Naive thymus-derived CD8-positive, alpha-beta T cell (primary cell): Measurements from ENCODE around the gene RABL3. TPM values are rescaled to one million over a fixed set of nuclear protein-coding genes. Genes with fewer than 3 reads are reported as not detected.
"Not testable (repeated sequence)": the region's sequence is repeated elsewhere in the genome, so short reads cannot be mapped to it uniquely, and the experiment has no call there.

Experiments used
- ATAC-seq, 2 donors: fragments of 150-1000 bp; cut with Tn5 transposase in 1 of 2; sonication (Bioruptor Pico), chemical (Tn5 transposase) in 1 of 2; 1 replicate in 1 of 2; 2 replicates in 1 of 2; pipeline ENCODE4 v1.10.0; 2021; ENCODE audit warnings: mild to moderate bottlenecking in 2 of 2, moderate library complexity in 2 of 2
- POLR2A ChIA-PET: fragments of 350-600 bp; sonication (Branson Sonifier 250); formaldehyde crosslinking; loops from one replicate; lab custom pipeline; 2021; ENCODE audit warnings: antibody characterized with exemption; lab: Charles Lee
- DNase-seq, 10 donors: peaks; one replicate each; pipeline versions ENCODE4 v3.0.0 to v3.0.0-alpha.2; 2020 to 2022
- H3K27ac Mint-ChIP-seq, 10 donors: one replicate each; pipeline ENCODE4 v1.8.0; 2020 to 2022; ENCODE audit warnings: mild to moderate bottlenecking in 10 of 10, mixed read lengths in 10 of 10, moderate library complexity in 4 of 10, inconsistent platforms in 1 of 10
- H3K27me3 Mint-ChIP-seq, 5 donors: one replicate each; pipeline ENCODE4 v1.8.0; 2021 to 2022; ENCODE audit warnings: mixed read lengths in 5 of 5
- H3K36me3 Mint-ChIP-seq, 3 donors: one replicate each; pipeline ENCODE4 v1.8.0; 2020 to 2022; ENCODE audit warnings: mixed read lengths in 3 of 3, mild to moderate bottlenecking in 2 of 3, inconsistent platforms in 1 of 3
- H3K4me1 Mint-ChIP-seq, 4 donors: one replicate each; pipeline ENCODE4 v1.8.0; 2021 to 2022; ENCODE audit warnings: mixed read lengths in 4 of 4
- H3K4me3 Mint-ChIP-seq, 10 donors: one replicate each; pipeline ENCODE4 v1.8.0; 2020 to 2022; ENCODE audit warnings: mild to moderate bottlenecking in 10 of 10, mixed read lengths in 10 of 10, moderate library complexity in 6 of 10, inconsistent platforms in 1 of 10
- H3K9me3 Mint-ChIP-seq, 9 donors: one replicate each; pipeline ENCODE4 v1.8.0; 2020 to 2022; ENCODE audit warnings: mixed read lengths in 9 of 9, mild to moderate bottlenecking in 3 of 9, inconsistent platforms in 1 of 9, moderate library complexity in 1 of 9
- polyA plus RNA-seq, 3 donors: library from polyadenylated mRNA; unstranded; fragments of 300-500 nt; fragmentation: Illumina TruSeq; gene quantifications; one replicate each; pipeline ENCODE4 v1.2.3, GENCODE V29; 2021
- total RNA-seq, 8 experiments: library from RNA in 2 of 8; stranded (reverse) in 2 of 8; gene quantifications; one replicate each; pipeline ENCODE4 v1.2.3 and lab custom pipeline; 2021 to 2026

The RABL3 gene
- total and polyA plus RNA-seq, 5 experiments from 2014 or later, result 29.5 to 41.9 (median 39.0) TPM

GRCh38 chr3:120681018-120681417 lies 61.3 kb downstream of the RABL3 start:
- peaks cover 5 to 10% (median 8%) of the 10 kb centered on the region in 4 donors for H3K4me1 Mint-ChIP-seq
- H3K27ac Mint-ChIP-seq, result peak overlapping the region in 1 of 10 donors; percentile 27
- H3K36me3 Mint-ChIP-seq, result peaks cover 3 to 14% (median 11%) of the 10 kb centered on the region in 3 donors
- DNase-seq (no peak), ATAC-seq (no peak)
- peaks cover 0 to 5% (median 0%) of the 10 kb centered on the region in 5 donors for H3K27me3 Mint-ChIP-seq
- POLR2A ChIA-PET, result no interaction called here
- no peak overlapping the region for H3K4me3 Mint-ChIP-seq
- H3K9me3 Mint-ChIP-seq, result peaks cover 0 to 25% (median 13%) of the 10 kb centered on the region in 9 donors

- peaks cover 0 to 27% (median 13%) of the 10 kb centered on the region in 9 donors for H3K9me3 Mint-ChIP-seq
- H3K36me3 Mint-ChIP-seq, result peaks cover 3 to 15% (median 14%) of the 10 kb centered on the region in 3 donors
- H3K27me3 Mint-ChIP-seq, result peaks cover 0 to 5% (median 0%) of the 10 kb centered on the region in 5 donors
- no peak for ATAC-seq
- POLR2A ChIA-PET, result no interaction called here
- H3K4me1 Mint-ChIP-seq, result peaks cover 5 to 10% (median 8%) of the 10 kb centered on the region in 4 donors
- H3K27ac Mint-ChIP-seq, result peak overlapping the region in 1 of 10 donors; percentile 47
- DNase-seq, result no peak
- no peak overlapping the region for H3K4me3 Mint-ChIP-seq
Measured at GRCh38 chr3:120680193-120680894, 62.0 kb downstream of the RABL3 start.

GRCh38 chr3:120678984-120679383 lies 63.3 kb downstream of the RABL3 start:
- ATAC-seq (no peak), DNase-seq (no peak)
- no peak overlapping the region for H3K27ac Mint-ChIP-seq
- H3K9me3 Mint-ChIP-seq, result peaks cover 0 to 27% (median 13%) of the 10 kb centered on the region in 9 donors
- POLR2A ChIA-PET, result no interaction called here
- H3K36me3 Mint-ChIP-seq, result peaks cover under 1 to 18% (median 14%) of the 10 kb centered on the region in 3 donors
- H3K4me1 Mint-ChIP-seq, result peaks cover 5 to 10% (median 8%) of the 10 kb centered on the region in 4 donors
- H3K4me3 Mint-ChIP-seq, result no peak overlapping the region
- peaks cover 0 to 7% (median 0%) of the 10 kb centered on the region in 5 donors for H3K27me3 Mint-ChIP-seq

GRCh38 chr3:120678331-120678947 lies 63.9 kb downstream of the RABL3 start:
- Mint-ChIP-seq H3K4me1 (peaks cover 5 to 10% (median 8%) of the 10 kb centered on the region in 4 donors), H3K9me3 (peaks cover 0 to 27% (median 13%) of the 10 kb centered on the region in 9 donors), H3K27ac (peak overlapping the region in 2 of 10 donors; percentile 19 to 66), H3K27me3 (peaks cover 0 to 7% (median 0%) of the 10 kb centered on the region in 5 donors), H3K4me3 (peak overlapping the region in 2 of 10 donors; percentile 11 to 22), H3K36me3 (peaks cover 0 to 18% (median 14%) of the 10 kb centered on the region in 3 donors)
- POLR2A ChIA-PET, result no interaction called here
- ATAC-seq (no peak), DNase-seq (no peak)

GRCh38 chr3:120677193-120677592 lies 65.1 kb downstream of the RABL3 start:
- Mint-ChIP-seq H3K4me1 (peaks cover 2 to 10% (median 7%) of the 10 kb centered on the region in 4 donors), H3K9me3 (peaks cover 0 to 27% (median 13%) of the 10 kb centered on the region in 9 donors), H3K36me3 (peaks cover 0 to 18% (median 14%) of the 10 kb centered on the region in 3 donors)
- H3K27me3 Mint-ChIP-seq, ATAC-seq, POLR2A ChIA-PET, H3K27ac Mint-ChIP-seq, H3K4me3 Mint-ChIP-seq, DNase-seq: not testable (repeated sequence)

- Mint-ChIP-seq H3K36me3 (peaks cover 0 to 23% (median 7%) of the 10 kb centered on the region in 3 donors), H3K27me3 (peaks cover 0 to 7% (median 0%) of the 10 kb centered on the region in 5 donors), H3K4me3 (no peak overlapping the region), H3K4me1 (peaks cover 0 to 3% (median under 1%) of the 10 kb centered on the region in 4 donors), H3K9me3 (peaks cover 0 to 23% (median 13%) of the 10 kb centered on the region in 9 donors), H3K27ac (no peak overlapping the region)
- ATAC-seq (no peak), DNase-seq (no peak)
- POLR2A ChIA-PET, result no interaction called here
Measured at GRCh38 chr3:120673116-120673515, 69.2 kb downstream of the RABL3 start.

- DNase-seq (no peak), ATAC-seq (no peak)
- H3K9me3 Mint-ChIP-seq, result peaks cover 0 to 3% (median 0%) of the 10 kb centered on the region in 9 donors
- no peak overlapping the region for H3K27ac Mint-ChIP-seq
- no peak overlapping the region for H3K4me3 Mint-ChIP-seq
- peaks cover 0 to 12% (median 0%) of the 10 kb centered on the region in 3 donors for H3K36me3 Mint-ChIP-seq
- POLR2A ChIA-PET, result no interaction called here
- H3K4me1 Mint-ChIP-seq, result no peaks in the 10 kb centered on the region
- peaks cover 0 to 6% (median 0%) of the 10 kb centered on the region in 5 donors for H3K27me3 Mint-ChIP-seq
Measured at GRCh38 chr3:120670576-120670975, 71.7 kb downstream of the RABL3 start.

- no peak for ATAC-seq
- H3K27me3 Mint-ChIP-seq, result peaks cover 0 to 18% (median 3%) of the 10 kb centered on the region in 5 donors
- POLR2A ChIA-PET, result interaction anchor here (0.7 kb wide), 1 partner anchor 78 kb away, joined by 4 read pairs; the partner anchor contains the start of gene GTF2E1
- peaks cover 0 to 2% (median 0%) of the 10 kb centered on the region in 9 donors for H3K9me3 Mint-ChIP-seq
- DNase-seq, result no peak
- no peak overlapping the region for H3K27ac Mint-ChIP-seq
- no peak overlapping the region for H3K4me3 Mint-ChIP-seq
- peaks cover 0 to 3% (median 0%) of the 10 kb centered on the region in 3 donors for H3K36me3 Mint-ChIP-seq
- no peaks in the 10 kb centered on the region for H3K4me1 Mint-ChIP-seq
Measured at GRCh38 chr3:120664926-120665325, 77.4 kb downstream of the RABL3 start.

GRCh38 chr3:120661945-120662344 lies 80.4 kb downstream of the RABL3 start:
- POLR2A ChIA-PET, result interaction anchor here (0.5 kb wide), 1 partner anchor 27 kb away, joined by 3 read pairs; no protein-coding TSS in a partner anchor
- ATAC-seq, result no peak

GRCh38 chr3:120661106-120661905 lies 81.0 kb downstream of the RABL3 start:
- ATAC-seq, result no peak
- no peak for DNase-seq
- peaks cover 0 to 9% (median 6%) of the 10 kb centered on the region in 3 donors for H3K36me3 Mint-ChIP-seq
- peaks cover 0 to 2% (median 0%) of the 10 kb centered on the region in 4 donors for H3K4me1 Mint-ChIP-seq
- peaks cover 0 to 4% (median 0%) of the 10 kb centered on the region in 9 donors for H3K9me3 Mint-ChIP-seq
- H3K27ac Mint-ChIP-seq, result no peak overlapping the region
- H3K4me3 Mint-ChIP-seq, result no peak overlapping the region
- POLR2A ChIA-PET, result interaction anchor here (0.5 kb wide), 1 partner anchor 28 kb away, joined by 3 read pairs; no protein-coding TSS in a partner anchor
- H3K27me3 Mint-ChIP-seq, result peaks cover 0 to 18% (median 3%) of the 10 kb centered on the region in 5 donors

More at GRCh38 chr3:120661945-120662344, 80.4 kb downstream of the RABL3 start:
- H3K4me3 Mint-ChIP-seq, result no peak overlapping the region
- DNase-seq, result no peak
- peaks cover 0 to 7% (median 3%) of the 10 kb centered on the region in 3 donors for H3K36me3 Mint-ChIP-seq
- H3K4me1 Mint-ChIP-seq, result peaks cover 0 to 2% (median 0%) of the 10 kb centered on the region in 4 donors
- H3K27me3 Mint-ChIP-seq, result peaks cover 0 to 18% (median 3%) of the 10 kb centered on the region in 5 donors
- peak overlapping the region in 1 of 10 donors; percentile 80 for H3K27ac Mint-ChIP-seq
- H3K9me3 Mint-ChIP-seq, result peaks cover 0 to 4% (median 0%) of the 10 kb centered on the region in 9 donors

GRCh38 chr3:120659834-120660233 lies 82.5 kb downstream of the RABL3 start:
- Mint-ChIP-seq H3K27ac (peak overlapping the region in 1 of 10 donors; percentile 12), H3K9me3 (peaks cover 0 to 4% (median 0%) of the 10 kb centered on the region in 9 donors), H3K4me3 (no peak overlapping the region), H3K27me3 (peaks cover 0 to 10% (median 3%) of the 10 kb centered on the region in 5 donors), H3K36me3 (peaks cover 0 to 9% (median 7%) of the 10 kb centered on the region in 3 donors), H3K4me1 (peaks cover 0 to 2% (median 0%) of the 10 kb centered on the region in 4 donors)
- POLR2A ChIA-PET, result no interaction called here
- ATAC-seq (no peak), DNase-seq (no peak)

- H3K4me3 Mint-ChIP-seq, result no peak overlapping the region
- DNase-seq (no peak), ATAC-seq (no peak)
- no peak overlapping the region for H3K27ac Mint-ChIP-seq
- H3K36me3 Mint-ChIP-seq, result peaks cover 0 to 11% (median 7%) of the 10 kb centered on the region in 3 donors
- H3K27me3 Mint-ChIP-seq, result peaks cover 0 to 9% (median 3%) of the 10 kb centered on the region in 5 donors
- POLR2A ChIA-PET, result no interaction called here
- peaks cover 0 to 3% (median 0%) of the 10 kb centered on the region in 4 donors for H3K4me1 Mint-ChIP-seq
- H3K9me3 Mint-ChIP-seq, result peaks cover 0 to 4% (median 0%) of the 10 kb centered on the region in 9 donors
Measured at GRCh38 chr3:120659285-120659684, 83.0 kb downstream of the RABL3 start.
